HG03565 (cell line): ENCODE results near the gene AKR7A2.

Experiments used
- ATAC-seq: cut with Tn5 transposase; IDR thresholded peaks from one replicate; pipeline ENCODE4 v1.9.1; 2021; ENCODE audit warnings: mild to moderate bottlenecking, moderate library complexity; ENCODE audit not compliant: unreplicated experiment

AKR7A2 gene

GRCh38 chr1:19311931-19312781 is at the start of gene AKR7A2, which contains the start of gene SLC66A1:
AKR7A2 (minus strand) TSS chr1:19312144; CDS start chr1:19312124, 20 bp downstream.
SLC66A1 (plus strand) TSS chr1:19312326; CDS start chr1:19317678, 5,352 bp downstream.
- peak; percentile 78 for ATAC-seq

DNA sequence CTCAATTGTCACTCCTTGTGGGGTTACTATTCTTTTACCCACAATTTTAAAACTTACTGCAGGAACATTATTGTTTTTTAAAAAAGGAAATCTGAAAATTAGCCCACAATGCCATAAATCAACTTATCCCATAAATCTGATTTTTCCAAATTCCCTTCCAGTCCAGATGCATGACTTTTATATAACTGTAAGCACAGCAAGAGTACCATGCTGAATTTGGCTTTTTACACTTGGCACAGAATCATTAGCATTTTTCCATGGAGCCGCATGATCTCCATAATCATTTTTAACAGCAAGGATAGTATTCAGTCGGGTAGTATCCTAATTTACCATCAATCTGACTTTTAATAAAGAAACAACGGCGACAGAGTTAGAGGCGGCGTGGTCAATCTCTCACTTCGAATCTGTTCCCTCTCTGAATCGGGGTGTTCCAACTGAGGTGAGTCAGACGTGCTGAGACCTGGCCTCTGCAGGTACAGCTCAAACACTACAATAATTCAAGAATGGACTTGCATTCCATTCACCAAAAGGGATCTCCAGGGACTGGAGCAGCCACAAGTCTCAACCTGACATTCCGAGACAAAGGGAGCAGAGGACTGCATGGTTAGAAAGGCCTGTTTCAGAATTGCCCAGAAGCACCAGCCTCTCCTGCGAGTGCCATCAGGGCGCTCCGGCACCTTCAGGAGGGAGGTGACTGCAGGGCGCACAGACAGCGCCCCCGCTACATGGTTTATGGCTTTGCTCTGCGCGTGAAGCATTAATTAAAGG is 49.1 kb upstream of the AKR7A2 start:
- no peak for ATAC-seq

DNA sequence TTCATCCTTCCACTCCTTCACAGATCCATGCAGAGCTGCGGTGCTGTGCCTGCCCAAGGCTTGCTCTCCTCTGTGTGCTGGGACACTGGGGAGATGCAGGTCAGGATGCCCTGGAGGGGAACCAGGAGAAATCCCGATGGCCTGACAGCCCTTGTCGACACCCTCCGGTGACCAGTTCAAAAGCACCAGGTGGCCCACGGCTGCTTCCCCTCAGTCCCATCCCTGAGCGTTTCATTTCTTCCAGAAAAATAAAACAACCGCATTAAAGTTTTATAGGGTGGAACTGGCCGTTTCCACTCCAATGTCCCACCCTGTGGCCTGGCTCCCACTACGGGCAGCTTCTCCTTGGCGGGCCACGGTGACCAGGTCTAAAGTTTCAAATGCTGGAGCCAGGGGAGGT is 48.5 kb upstream of the AKR7A2 start:
- no peak for ATAC-seq

GRCh38 chr1:19360016-19360415 is 48.1 kb upstream of the AKR7A2 start:
- no peak for ATAC-seq

DNA sequence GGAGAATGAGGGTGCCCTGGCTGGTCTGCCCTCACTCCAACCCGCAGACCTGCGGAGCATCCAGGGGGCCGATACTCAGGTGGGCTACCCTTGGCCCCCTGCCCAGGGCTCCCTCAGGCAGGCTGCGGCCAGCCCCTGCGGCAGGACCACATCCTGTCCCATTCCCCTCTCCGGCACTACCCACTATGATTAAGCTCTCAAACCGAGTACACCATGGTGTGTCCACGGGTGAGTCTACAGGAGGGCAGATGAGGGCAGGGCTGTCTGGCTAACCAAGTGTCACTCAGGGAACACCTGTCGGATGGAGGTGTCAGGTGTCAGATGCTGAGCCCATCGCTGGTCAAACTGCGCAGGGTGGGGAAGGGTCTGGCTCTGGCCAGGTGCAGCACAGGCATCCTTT is 47.4 kb upstream of the AKR7A2 start:
- ATAC-seq = no peak

- ATAC-seq = no peak
Measured at GRCh38 chr1:19358710-19359109, 46.8 kb upstream of the AKR7A2 start.

DNA sequence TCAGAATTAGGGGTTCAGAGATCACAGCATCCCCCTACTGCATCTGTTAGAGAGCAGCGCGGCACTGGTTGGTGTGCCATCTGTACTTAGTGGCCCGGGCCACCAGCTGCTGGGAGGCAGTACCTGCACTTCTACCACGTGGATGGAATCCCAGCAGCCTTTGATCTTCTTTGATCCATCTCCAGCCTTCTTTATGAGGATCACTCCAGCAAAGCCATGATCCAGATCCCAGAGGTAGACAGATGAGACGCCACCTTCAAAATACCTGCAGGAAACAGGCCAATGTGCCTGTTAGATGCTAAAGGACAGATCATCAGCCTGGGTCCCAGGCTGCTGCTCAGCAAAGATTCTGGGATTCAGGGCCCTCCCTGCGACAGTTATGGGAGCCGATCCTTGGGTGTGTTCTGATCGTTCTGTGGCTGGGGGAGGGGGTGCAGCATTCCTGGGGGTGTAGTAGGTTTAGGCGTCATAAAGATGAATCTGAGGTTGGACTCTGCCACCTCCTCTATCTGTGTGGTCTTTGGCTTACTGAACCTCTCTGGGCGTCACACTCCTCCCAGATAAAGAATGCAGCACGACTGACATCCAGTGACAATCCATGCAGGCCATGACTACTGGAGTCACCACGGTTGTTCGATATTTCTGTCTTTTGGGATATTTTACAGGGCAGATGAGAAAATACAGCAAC is 45.5 kb upstream of the AKR7A2 start:
- no peak for ATAC-seq

DNA sequence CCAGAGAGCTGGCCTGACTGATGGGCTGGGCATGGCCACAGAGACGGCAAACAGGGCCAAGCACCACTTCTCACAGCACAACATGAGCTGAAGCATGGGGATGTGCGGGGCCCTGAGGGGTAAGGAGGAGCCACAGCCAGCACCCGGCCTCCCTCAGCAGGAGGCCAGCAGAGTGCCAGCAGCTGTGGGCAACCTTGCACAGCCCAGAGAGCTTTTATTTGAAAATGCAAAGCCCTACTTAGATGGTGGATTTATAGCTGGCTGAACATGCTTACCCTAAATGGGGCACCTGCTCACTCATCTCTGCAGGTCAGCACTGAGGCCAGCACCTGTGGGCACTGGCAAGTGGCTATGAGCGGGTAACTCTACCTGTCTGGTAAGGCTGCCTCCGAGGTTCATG is 44.3 kb upstream of the AKR7A2 start:
- ATAC-seq = no peak

GRCh38 chr1:19354531-19354981 is 42.6 kb upstream of the AKR7A2 start:
- ATAC-seq = no peak

- no peak for ATAC-seq
Measured at GRCh38 chr1:19353596-19353995, 41.7 kb upstream of the AKR7A2 start.

DNA sequence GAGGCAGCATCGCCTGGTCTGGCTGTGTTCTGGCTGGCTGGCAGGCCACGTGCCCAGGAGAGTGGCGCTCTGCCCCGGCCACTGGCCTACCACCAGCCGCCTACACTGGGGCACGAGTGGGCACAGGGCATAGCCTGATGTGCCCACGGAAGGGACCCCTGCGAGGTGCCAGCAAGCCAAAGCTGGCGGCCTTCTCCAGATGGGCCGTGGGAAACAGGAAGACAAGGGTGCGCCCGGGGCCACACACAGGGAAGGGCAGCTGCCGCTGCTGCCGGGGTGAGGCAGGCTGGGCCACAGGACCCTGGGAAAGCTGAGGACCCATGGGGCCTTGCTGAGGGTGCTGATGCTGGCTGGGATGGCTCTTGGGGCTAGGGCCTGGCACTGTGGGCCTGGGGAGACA is 40.9 kb upstream of the AKR7A2 start:
- ATAC-seq = no peak

GRCh38 chr1:19351873-19352272 is 39.9 kb upstream of the AKR7A2 start:
- ATAC-seq = no peak

- no peak for ATAC-seq
Measured at GRCh38 chr1:19350566-19350965, 38.6 kb upstream of the AKR7A2 start.

DNA sequence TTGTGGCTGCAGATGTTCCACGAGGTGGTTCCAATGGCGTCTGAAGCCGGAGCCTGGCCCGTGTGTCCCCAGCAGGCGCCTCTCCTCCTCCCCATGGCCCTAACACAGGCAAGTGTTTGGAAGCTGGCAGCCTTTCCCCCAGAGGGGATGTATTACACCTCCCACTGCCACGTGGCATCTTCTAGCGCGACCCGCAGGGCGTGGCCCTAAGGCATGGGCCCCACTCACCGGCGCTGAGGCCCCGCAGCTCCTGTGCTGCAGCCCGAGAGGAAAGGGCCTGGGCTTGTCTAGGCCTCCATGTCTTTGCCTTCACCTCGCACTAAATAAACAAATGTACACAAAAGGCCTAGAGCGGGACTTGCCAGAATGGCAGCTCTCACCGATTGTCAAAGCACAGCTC is 38.1 kb upstream of the AKR7A2 start:
- ATAC-seq = no peak

GRCh38 chr1:19348441-19349198 is 36.7 kb upstream of the AKR7A2 start:
- ATAC-seq = no peak

DNA sequence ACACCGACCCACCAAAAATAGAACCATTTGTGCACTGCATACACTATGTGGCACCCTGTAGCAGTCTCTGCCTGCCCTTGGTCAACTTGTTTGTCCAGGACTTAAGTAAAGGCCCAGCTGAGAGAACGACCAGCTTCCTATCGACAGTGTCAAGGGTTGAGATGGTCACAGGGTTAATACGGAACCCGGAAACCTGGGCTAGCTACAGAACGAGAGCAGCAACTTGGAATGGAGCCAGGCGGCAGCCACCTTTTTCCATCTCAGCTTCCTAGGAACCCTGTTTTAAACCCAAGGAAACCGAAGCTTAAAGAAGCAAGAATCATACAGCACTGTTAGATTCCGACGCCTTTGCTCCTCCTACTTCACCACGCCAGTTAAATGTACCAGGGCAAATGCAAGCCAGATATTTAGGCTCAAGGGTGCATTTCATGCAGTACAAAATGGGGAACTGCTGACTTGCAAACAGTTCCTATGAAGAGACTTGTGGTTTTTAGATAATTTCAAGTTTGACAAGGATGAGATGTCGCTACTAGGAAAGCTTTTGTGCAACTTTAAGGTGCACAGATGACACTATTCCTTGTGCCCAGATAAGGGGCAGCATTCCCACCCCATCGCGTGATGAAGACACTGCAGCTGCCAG is 35.7 kb upstream of the AKR7A2 start:
- ATAC-seq = no peak

DNA sequence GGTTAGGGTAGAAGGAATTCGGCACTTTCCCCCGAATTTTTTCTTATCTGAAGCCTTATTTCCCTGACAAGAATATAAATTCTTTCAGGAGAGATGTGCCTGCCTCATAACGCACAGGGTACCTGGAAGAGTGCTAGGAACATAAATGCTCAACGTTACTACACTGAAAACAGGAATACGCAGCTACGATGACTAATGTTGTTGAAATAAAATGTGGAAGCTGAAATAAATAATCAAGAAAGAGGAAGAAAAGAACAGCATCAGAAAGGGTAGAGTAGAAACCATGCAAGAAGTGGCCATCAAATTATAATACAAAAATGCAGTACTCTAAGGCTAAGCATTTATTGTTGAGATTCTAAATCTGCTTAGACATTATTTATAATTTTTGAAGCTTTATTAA is 34.1 kb upstream of the AKR7A2 start:
- ATAC-seq = no peak

GRCh38 chr1:19345391-19345790 is 33.4 kb upstream of the AKR7A2 start:
- no peak for ATAC-seq

- ATAC-seq = no peak
Measured at GRCh38 chr1:19344831-19345230, 32.9 kb upstream of the AKR7A2 start.

DNA sequence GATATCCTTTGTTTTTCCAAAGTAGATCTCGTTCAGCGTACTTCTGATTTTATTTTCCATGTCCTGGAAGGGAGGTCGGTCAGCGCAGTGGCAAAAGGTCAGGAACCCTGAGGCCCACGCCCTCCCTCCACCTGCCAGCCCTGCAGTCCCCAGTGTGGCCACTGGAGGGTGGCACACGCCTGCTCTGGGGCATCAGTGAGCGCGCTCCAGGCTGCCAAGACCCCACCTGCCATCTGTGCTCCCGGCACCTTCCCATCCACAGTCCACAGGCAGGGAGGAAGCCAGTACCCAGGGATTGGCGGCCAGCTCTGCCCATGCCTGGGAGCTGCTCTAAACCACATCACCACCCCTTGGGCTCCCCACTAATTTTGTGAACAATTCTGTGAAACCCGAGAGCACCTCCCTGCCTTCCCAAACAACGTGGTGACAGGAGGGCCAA is 32.4 kb upstream of the AKR7A2 start:
- ATAC-seq = no peak
